GM23338 (cell line): Measurements from ENCODE around the gene ABHD12. TPM values are rescaled to one million over a fixed set of nuclear protein-coding genes. Genes with fewer than 3 reads are reported as not detected.

Source experiments
- ATAC-seq: fragments of 200-7000 bp; cut with Tn5 transposase; 3 replicates; pipeline ENCODE4 v1.9.1; 2020
- DNase-seq: peaks from one replicate; pipeline ENCODE4 v3.0.0-alpha.2; 2015; ENCODE audit warnings: low spot score
- H2AFZ ChIP-seq: fragments of 200-600 bp; sonication (generic); 2 replicates; pipeline ENCODE4 v1.8.0; 2016; ENCODE audit warnings: antibody characterized with exemption, mild to moderate bottlenecking, moderate library complexity
- H3F3A ChIP-seq: fragments of 200-600 bp; sonication (generic); replicated peaks from 2 replicates; pipeline ENCODE4 v1.8.0; 2017; ENCODE audit warnings: antibody characterized with exemption, mixed run types, low read depth
- H3K27ac ChIP-seq: fragments of 200-600 bp; sonication (generic); 2 replicates; pipeline ENCODE4 v1.6.1; 2016; ENCODE audit warnings: low read depth
- H3K27me3 ChIP-seq: fragments of 200-600 bp; sonication (generic); 2 replicates; pipeline ENCODE4 v1.8.0; 2016; ENCODE audit warnings: mild to moderate bottlenecking, mixed run types, moderate library complexity; ENCODE audit not compliant: insufficient read depth
- H3K36me3 ChIP-seq: fragments of 200-600 bp; sonication (generic); 2 replicates; pipeline ENCODE4 v1.8.0; 2016; ENCODE audit warnings: mild to moderate bottlenecking; ENCODE audit not compliant: insufficient read depth
- H3K4me1 ChIP-seq: fragments of 200-600 bp; sonication (generic); 2 replicates; pipeline ENCODE4 v1.8.0; 2016; ENCODE audit warnings: mild to moderate bottlenecking, moderate library complexity; ENCODE audit not compliant: insufficient read depth
- H3K4me2 ChIP-seq: fragments of 200-600 bp; sonication (generic); 2 replicates; pipeline ENCODE4 v1.7.1; 2017; ENCODE audit warnings: mixed run types
- H3K4me3 ChIP-seq: fragments of 200-600 bp; sonication (generic); 2 replicates; pipeline ENCODE4 v1.6.1; 2016; ENCODE audit warnings: mixed run types
- H3K79me2 ChIP-seq: fragments of 200-600 bp; sonication (generic); replicated peaks from 2 replicates; pipeline ENCODE4 v1.8.0; 2017; ENCODE audit warnings: mild to moderate bottlenecking; ENCODE audit not compliant: insufficient read depth
- H3K9me2 ChIP-seq: fragments of 200-600 bp; sonication (generic); 2 replicates; pipeline ENCODE4 v1.8.0; 2017; ENCODE audit not compliant: insufficient read depth
- H4K20me1 ChIP-seq: fragments of 200-600 bp; sonication (generic); replicated peaks from 2 replicates; pipeline ENCODE4 v1.8.0; 2017; ENCODE audit warnings: mild to moderate bottlenecking; ENCODE audit not compliant: insufficient read depth
- H3K27ac Mint-ChIP-seq: 2 replicates; pipeline ENCODE4 v1.8.0; 2020; ENCODE audit warnings: inconsistent platforms, mild to moderate bottlenecking, moderate library complexity, mixed read lengths
- H3K27me3 Mint-ChIP-seq: 3 replicates; pipeline ENCODE4 v1.8.0; 2022; ENCODE audit warnings: low read depth, mild to moderate bottlenecking, moderate library complexity, mixed read lengths, inconsistent platforms; ENCODE audit not compliant: insufficient read depth, poor library complexity
- H3K36me3 Mint-ChIP-seq: 3 replicates; pipeline ENCODE4 v1.8.0; 2021; ENCODE audit warnings: low read depth, mild to moderate bottlenecking, inconsistent platforms, moderate library complexity, mixed read lengths
- H3K4me1 Mint-ChIP-seq: 3 replicates; pipeline ENCODE4 v1.8.0; 2020; ENCODE audit warnings: mild to moderate bottlenecking, inconsistent platforms, mixed read lengths
- H3K4me3 Mint-ChIP-seq: 3 replicates; pipeline ENCODE4 v1.8.0; 2021; ENCODE audit warnings: moderate library complexity, mild to moderate bottlenecking, inconsistent platforms, mixed read lengths
- H3K9me3 Mint-ChIP-seq: 3 replicates; pipeline ENCODE4 v1.8.0; 2020; ENCODE audit warnings: moderate library complexity, mild to moderate bottlenecking, inconsistent platforms, mixed read lengths
- CREB1 ChIP-seq: fragments of 250-450 bp; sonication (Bioruptor Pico); IDR thresholded peaks from 2 replicates; pipeline ENCODE4 v1.5.0; 2020; ENCODE audit warnings: low read depth, mild to moderate bottlenecking, moderate library complexity
- CTCF ChIP-seq, 2 experiments: fragments of 200-600 bp in 1 of 2; sonication (generic) in 1 of 2; conservative IDR thresholded peaks; 2 replicates each; pipeline versions ENCODE4 v1.5.1 to v1.6.1; 2016 to 2017; ENCODE audit warnings: antibody characterized with exemption in 2 of 2, low read depth in 2 of 2, mild to moderate bottlenecking in 2 of 2, moderate library complexity in 1 of 2
- EZH2 ChIP-seq: fragments of 200-600 bp; sonication (generic); IDR thresholded peaks from one replicate; pipeline ENCODE4 v1.8.0; 2017; ENCODE audit warnings: antibody characterized with exemption, mild to moderate bottlenecking, low read depth; ENCODE audit not compliant: unreplicated experiment
- EZH2phosphoT487 ChIP-seq: fragments of 200-600 bp; sonication (generic); IDR thresholded peaks from one replicate; pipeline ENCODE4 v1.8.1; 2018; ENCODE audit warnings: antibody characterized with exemption; ENCODE audit not compliant: unreplicated experiment
- JUNB ChIP-seq: IDR thresholded peaks from one replicate; pipeline ENCODE4 v1.6.1; 2016; ENCODE audit warnings: antibody characterized with exemption; ENCODE audit not compliant: unreplicated experiment
- NANOG ChIP-seq: IDR thresholded peaks from 2 replicates; pipeline ENCODE4 v1.6.1; 2016; ENCODE audit warnings: antibody characterized with exemption, borderline replicate concordance
- POLR2AphosphoS5 ChIP-seq: IDR thresholded peaks from 2 replicates; pipeline ENCODE4 v1.6.1; 2016; ENCODE audit warnings: antibody characterized with exemption, low read depth
- STAT1 ChIP-seq: IDR thresholded peaks from one replicate; pipeline ENCODE4 v1.6.1; 2016; ENCODE audit warnings: antibody characterized with exemption; ENCODE audit not compliant: unreplicated experiment
- ZNF114 ChIP-seq: fragments of 250-450 bp; sonication (Bioruptor Pico); IDR thresholded peaks from 2 replicates; pipeline ENCODE4 v1.5.0; 2020; ENCODE audit warnings: mild to moderate bottlenecking, moderate library complexity
- ZNF331 ChIP-seq: fragments of 250-450 bp; sonication (Bioruptor Pico); IDR thresholded peaks from 2 replicates; pipeline ENCODE4 v1.5.0; 2020; ENCODE audit warnings: low read depth, mild to moderate bottlenecking, moderate library complexity
- polyA plus RNA-seq: library from polyadenylated mRNA; unstranded; fragments of >200 nt; fragmentation: Nextera tagmentation; extraction: Ambion mirVana; gene quantifications from 2 replicates; pipeline ENCODE4 v1.2.1, GENCODE V29; 2016
- total RNA-seq: library from RNA; depleted of rRNA; stranded (reverse); fragments of >200 nt; shearing (Covaris generic); gene quantifications from 2 replicates; pipeline ENCODE4 v1.2.3, GENCODE V29; 2014
- TF ChIP-seq, protein P1 (sequence below): IDR thresholded peaks from one replicate; pipeline ENCODE4 v1.6.1; 2018; ENCODE audit warnings: antibody characterized with exemption; ENCODE audit not compliant: unreplicated experiment
- TF ChIP-seq, protein P2 (sequence below): IDR thresholded peaks from 2 replicates; pipeline ENCODE4 v1.6.1; 2016; ENCODE audit warnings: antibody characterized with exemption
- TF ChIP-seq, protein P3 (sequence below): fragments of 250-450 bp; sonication (Bioruptor Pico); IDR thresholded peaks from 2 replicates; pipeline ENCODE4 v1.5.0; 2020; ENCODE audit warnings: mild to moderate bottlenecking, moderate library complexity

ABHD12 gene
- total and polyA plus RNA-seq, 2 experiments from 2014 or later: 40.2 to 57.8 TPM

DNA sequence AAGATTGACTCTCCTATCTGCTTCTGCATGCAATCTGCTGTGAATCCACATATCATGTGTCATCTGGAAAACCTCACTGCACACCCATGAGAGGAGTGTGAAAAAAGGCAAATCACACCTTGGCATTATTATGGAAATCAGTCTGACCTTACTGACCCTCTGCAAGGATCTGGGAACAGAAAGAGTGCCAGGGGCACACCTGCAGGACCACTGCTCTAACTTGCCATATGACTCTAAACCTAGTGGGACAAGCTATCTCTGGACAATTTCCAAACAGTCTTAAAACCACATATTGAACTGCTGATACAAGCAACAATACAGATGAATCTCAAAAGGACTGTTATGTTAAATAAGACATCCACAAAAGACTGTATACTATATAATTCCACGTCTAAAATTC, 50.3 kb downstream of the ABHD12 start:
- Histone ChIP-seq H3F3A (peaks cover 4% of the 10 kb centered on the region; the same call in 1 of the 2 replicates), H3K4me3 (no peak overlapping the region), H3K27me3 (no peaks in the 10 kb centered on the region), H3K27ac (no peak overlapping the region), H2AFZ (no peak overlapping the region), H3K79me2 (peaks cover 98% of the 10 kb centered on the region), H4K20me1 (peaks cover 36% of the 10 kb centered on the region), H3K9me2 (no peaks in the 10 kb centered on the region), H3K4me2 (0 out of 2 replicates have a peak overlapping the region, but pooled peaks have one; percentile 44), H3K4me1 (peaks cover 19% of the 10 kb centered on the region), H3K36me3 (no peaks in the 10 kb centered on the region)
- peaks cover 4% of the 10 kb centered on the region; the same call in 2 of the 3 replicates for H3K9me3 Mint-ChIP-seq
- H3K4me3 Mint-ChIP-seq: no peak overlapping the region
- no peak; the same call in 2 of the 3 replicates for ATAC-seq
- peaks cover 2% of the 10 kb centered on the region for H3K27me3 Mint-ChIP-seq
- no peak for TF ChIP-seq POLR2AphosphoS5
- TF ChIP-seq CREB1 (CRISPR knock-in tag): no peak
- no peak for TF ChIP-seq ZNF114 (CRISPR knock-in tag)
- TF ChIP-seq, protein P1, sequence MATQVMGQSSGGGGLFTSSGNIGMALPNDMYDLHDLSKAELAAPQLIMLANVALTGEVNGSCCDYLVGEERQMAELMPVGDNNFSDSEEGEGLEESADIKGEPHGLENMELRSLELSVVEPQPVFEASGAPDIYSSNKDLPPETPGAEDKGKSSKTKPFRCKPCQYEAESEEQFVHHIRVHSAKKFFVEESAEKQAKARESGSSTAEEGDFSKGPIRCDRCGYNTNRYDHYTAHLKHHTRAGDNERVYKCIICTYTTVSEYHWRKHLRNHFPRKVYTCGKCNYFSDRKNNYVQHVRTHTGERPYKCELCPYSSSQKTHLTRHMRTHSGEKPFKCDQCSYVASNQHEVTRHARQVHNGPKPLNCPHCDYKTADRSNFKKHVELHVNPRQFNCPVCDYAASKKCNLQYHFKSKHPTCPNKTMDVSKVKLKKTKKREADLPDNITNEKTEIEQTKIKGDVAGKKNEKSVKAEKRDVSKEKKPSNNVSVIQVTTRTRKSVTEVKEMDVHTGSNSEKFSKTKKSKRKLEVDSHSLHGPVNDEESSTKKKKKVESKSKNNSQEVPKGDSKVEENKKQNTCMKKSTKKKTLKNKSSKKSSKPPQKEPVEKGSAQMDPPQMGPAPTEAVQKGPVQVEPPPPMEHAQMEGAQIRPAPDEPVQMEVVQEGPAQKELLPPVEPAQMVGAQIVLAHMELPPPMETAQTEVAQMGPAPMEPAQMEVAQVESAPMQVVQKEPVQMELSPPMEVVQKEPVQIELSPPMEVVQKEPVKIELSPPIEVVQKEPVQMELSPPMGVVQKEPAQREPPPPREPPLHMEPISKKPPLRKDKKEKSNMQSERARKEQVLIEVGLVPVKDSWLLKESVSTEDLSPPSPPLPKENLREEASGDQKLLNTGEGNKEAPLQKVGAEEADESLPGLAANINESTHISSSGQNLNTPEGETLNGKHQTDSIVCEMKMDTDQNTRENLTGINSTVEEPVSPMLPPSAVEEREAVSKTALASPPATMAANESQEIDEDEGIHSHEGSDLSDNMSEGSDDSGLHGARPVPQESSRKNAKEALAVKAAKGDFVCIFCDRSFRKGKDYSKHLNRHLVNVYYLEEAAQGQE: no peak
- TF ChIP-seq JUNB: no peak
- TF ChIP-seq STAT1: no peak
- TF ChIP-seq NANOG: no peak
- TF ChIP-seq, protein P2, sequence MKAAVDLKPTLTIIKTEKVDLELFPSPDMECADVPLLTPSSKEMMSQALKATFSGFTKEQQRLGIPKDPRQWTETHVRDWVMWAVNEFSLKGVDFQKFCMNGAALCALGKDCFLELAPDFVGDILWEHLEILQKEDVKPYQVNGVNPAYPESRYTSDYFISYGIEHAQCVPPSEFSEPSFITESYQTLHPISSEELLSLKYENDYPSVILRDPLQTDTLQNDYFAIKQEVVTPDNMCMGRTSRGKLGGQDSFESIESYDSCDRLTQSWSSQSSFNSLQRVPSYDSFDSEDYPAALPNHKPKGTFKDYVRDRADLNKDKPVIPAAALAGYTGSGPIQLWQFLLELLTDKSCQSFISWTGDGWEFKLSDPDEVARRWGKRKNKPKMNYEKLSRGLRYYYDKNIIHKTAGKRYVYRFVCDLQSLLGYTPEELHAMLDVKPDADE: no peak
- TF ChIP-seq CTCF (conservative IDR thresholded peaks at IDR 0.05; ENCODE audit: low read depth in 2 of 2): no peak
- TF ChIP-seq EZH2: no peak
- TF ChIP-seq, protein P3, sequence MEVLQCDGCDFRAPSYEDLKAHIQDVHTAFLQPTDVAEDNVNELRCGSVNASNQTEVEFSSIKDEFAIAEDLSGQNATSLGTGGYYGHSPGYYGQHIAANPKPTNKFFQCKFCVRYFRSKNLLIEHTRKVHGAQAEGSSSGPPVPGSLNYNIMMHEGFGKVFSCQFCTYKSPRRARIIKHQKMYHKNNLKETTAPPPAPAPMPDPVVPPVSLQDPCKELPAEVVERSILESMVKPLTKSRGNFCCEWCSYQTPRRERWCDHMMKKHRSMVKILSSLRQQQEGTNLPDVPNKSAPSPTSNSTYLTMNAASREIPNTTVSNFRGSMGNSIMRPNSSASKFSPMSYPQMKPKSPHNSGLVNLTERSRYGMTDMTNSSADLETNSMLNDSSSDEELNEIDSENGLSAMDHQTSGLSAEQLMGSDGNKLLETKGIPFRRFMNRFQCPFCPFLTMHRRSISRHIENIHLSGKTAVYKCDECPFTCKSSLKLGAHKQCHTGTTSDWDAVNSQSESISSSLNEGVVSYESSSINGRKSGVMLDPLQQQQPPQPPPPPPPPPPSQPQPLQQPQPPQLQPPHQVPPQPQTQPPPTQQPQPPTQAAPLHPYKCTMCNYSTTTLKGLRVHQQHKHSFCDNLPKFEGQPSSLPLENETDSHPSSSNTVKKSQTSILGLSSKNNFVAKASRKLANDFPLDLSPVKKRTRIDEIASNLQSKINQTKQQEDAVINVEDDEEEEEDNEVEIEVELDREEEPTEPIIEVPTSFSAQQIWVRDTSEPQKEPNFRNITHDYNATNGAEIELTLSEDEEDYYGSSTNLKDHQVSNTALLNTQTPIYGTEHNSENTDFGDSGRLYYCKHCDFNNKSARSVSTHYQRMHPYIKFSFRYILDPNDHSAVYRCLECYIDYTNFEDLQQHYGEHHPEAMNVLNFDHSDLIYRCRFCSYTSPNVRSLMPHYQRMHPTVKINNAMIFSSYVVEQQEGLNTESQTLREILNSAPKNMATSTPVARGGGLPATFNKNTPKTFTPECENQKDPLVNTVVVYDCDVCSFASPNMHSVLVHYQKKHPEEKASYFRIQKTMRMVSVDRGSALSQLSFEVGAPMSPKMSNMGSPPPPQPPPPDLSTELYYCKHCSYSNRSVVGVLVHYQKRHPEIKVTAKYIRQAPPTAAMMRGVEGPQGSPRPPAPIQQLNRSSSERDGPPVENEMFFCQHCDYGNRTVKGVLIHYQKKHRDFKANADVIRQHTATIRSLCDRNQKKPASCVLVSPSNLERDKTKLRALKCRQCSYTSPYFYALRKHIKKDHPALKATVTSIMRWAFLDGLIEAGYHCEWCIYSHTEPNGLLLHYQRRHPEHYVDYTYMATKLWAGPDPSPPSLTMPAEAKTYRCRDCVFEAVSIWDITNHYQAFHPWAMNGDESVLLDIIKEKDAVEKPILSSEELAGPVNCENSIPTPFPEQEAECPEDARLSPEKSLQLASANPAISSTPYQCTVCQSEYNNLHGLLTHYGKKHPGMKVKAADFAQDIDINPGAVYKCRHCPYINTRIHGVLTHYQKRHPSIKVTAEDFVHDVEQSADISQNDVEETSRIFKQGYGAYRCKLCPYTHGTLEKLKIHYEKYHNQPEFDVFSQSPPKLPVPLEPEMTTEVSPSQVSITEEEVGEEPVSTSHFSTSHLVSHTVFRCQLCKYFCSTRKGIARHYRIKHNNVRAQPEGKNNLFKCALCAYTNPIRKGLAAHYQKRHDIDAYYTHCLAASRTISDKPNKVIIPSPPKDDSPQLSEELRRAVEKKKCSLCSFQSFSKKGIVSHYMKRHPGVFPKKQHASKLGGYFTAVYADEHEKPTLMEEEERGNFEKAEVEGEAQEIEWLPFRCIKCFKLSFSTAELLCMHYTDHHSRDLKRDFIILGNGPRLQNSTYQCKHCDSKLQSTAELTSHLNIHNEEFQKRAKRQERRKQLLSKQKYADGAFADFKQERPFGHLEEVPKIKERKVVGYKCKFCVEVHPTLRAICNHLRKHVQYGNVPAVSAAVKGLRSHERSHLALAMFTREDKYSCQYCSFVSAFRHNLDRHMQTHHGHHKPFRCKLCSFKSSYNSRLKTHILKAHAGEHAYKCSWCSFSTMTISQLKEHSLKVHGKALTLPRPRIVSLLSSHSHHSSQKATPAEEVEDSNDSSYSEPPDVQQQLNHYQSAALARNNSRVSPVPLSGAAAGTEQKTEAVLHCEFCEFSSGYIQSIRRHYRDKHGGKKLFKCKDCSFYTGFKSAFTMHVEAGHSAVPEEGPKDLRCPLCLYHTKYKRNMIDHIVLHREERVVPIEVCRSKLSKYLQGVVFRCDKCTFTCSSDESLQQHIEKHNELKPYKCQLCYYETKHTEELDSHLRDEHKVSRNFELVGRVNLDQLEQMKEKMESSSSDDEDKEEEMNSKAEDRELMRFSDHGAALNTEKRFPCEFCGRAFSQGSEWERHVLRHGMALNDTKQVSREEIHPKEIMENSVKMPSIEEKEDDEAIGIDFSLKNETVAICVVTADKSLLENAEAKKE (CRISPR knock-in tag): no peak
- TF ChIP-seq EZH2phosphoT487: no peak
- TF ChIP-seq ZNF331 (CRISPR knock-in tag): no peak
- peaks cover 34% of the 10 kb centered on the region for H3K4me1 Mint-ChIP-seq
- peaks cover 24% of the 10 kb centered on the region for H3K36me3 Mint-ChIP-seq
- H3K27ac Mint-ChIP-seq: no peak overlapping the region
- no peak for DNase-seq
